HepG2 (cell line): Measurements from ENCODE around the gene PANX1. TPM values are rescaled to one million over a fixed set of nuclear protein-coding genes. Genes with fewer than 3 reads are reported as not detected.

Source experiments
- ARID4A ChIP-seq: sonication (generic); formaldehyde crosslinking; IDR thresholded peaks from 2 replicates; pipeline ENCODE4 v1.5.0; 2020; ENCODE audit warnings: mild to moderate bottlenecking, missing genetic modification reagents, borderline replicate concordance
- ARNT2 ChIP-seq: sonication (generic); formaldehyde crosslinking; IDR thresholded peaks from 2 replicates; pipeline ENCODE4 v1.8.0; 2022; ENCODE audit warnings: mild to moderate bottlenecking, low read depth, missing genetic modification reagents, moderate library complexity
- ATF6 ChIP-seq: sonication (generic); formaldehyde crosslinking; conservative IDR thresholded peaks from 2 replicates; pipeline ENCODE4 v1.4.0; 2020; ENCODE audit warnings: missing genetic modification reagents
- GATAD2A ChIP-seq: IDR thresholded peaks from 2 replicates; pipeline ENCODE4 v1.6.1; 2016
- HINFP ChIP-seq: sonication (generic); formaldehyde crosslinking; IDR thresholded peaks from 2 replicates; pipeline ENCODE4 v1.4.0; 2020; ENCODE audit warnings: low read depth, mild to moderate bottlenecking, missing genetic modification reagents
- NCOR1 ChIP-seq: fragments of 200-600 bp; sonication (generic); IDR thresholded peaks from 2 replicates; pipeline ENCODE4 v1.7.0; 2017; ENCODE audit warnings: antibody characterized with exemption, low read length, borderline replicate concordance
- SAP130 ChIP-seq: IDR thresholded peaks from 2 replicates; pipeline ENCODE4 v1.6.1; 2016; ENCODE audit warnings: low read depth
- ZBTB2 ChIP-seq: sonication (generic); formaldehyde crosslinking; IDR thresholded peaks from 2 replicates; pipeline ENCODE4 v1.8.0; 2022; ENCODE audit warnings: low read depth, missing genetic modification reagents
- ZNF782 ChIP-seq: sonication (generic); formaldehyde crosslinking; IDR thresholded peaks from 2 replicates; pipeline ENCODE4 v1.4.0; 2020; ENCODE audit warnings: missing genetic modification reagents, mild to moderate bottlenecking, borderline replicate concordance
- polyA plus RNA-seq, 8 experiments: library from polyadenylated mRNA; depleted of rRNA in 3 of 8; stranded (reverse) in 7 of 8; unstranded in 1 of 8; fragments of >200 nt; fragmentation: Illumina TruSeq in 4 of 8; extraction: Trizol in 4 of 8; gene quantifications; 2 replicates each; pipeline versions ENCODE4 v1.2.1 to v1.2.3, GENCODE V29; 2011 to 2016; ENCODE audit warnings: low read depth in 4 of 8, missing spikeins in 1 of 8, mixed read lengths in 1 of 8; ENCODE audit not compliant: insufficient read depth in 1 of 8
- total RNA-seq, 5 experiments: library from RNA; depleted of rRNA; stranded (reverse); fragments of >200 nt; fragmentation: Illumina TruSeq; extraction: Trizol; gene quantifications; 2 replicates each; pipeline ENCODE4 v1.2.3, GENCODE V29; 2016; ENCODE audit warnings: low read depth in 1 of 5

PANX1 gene
- total and polyA plus RNA-seq, 2 of the 13 experiments (the other 11 are each of a cell fraction or from before 2014, with no cell fraction given) = 8.3 to 24.8 TPM

GRCh38 chr11:94134651-94135512 is 6.2 kb downstream of the PANX1 start (continued):
- TF ChIP-seq ARID4A (CRISPR knock-in tag) (no peak), ATF6 (CRISPR knock-in tag) (no peak), ARNT2 (CRISPR knock-in tag) (no peak), GATAD2A (CRISPR knock-in tag) (no peak), HINFP (CRISPR knock-in tag) (no peak), SAP130 (CRISPR knock-in tag) (no peak), ZBTB2 (no peak), NCOR1 (no peak), ZNF782 (CRISPR knock-in tag) (no peak)
